Measurements from ENCODE around the gene NDST1. TPM values are rescaled to one million over a fixed set of nuclear protein-coding genes. Genes with fewer than 3 reads are reported as not detected.

Gene NDST1
- total and polyA plus RNA-seq, 2 experiments from 2014 or later = 39.1 to 129 TPM

DNA sequence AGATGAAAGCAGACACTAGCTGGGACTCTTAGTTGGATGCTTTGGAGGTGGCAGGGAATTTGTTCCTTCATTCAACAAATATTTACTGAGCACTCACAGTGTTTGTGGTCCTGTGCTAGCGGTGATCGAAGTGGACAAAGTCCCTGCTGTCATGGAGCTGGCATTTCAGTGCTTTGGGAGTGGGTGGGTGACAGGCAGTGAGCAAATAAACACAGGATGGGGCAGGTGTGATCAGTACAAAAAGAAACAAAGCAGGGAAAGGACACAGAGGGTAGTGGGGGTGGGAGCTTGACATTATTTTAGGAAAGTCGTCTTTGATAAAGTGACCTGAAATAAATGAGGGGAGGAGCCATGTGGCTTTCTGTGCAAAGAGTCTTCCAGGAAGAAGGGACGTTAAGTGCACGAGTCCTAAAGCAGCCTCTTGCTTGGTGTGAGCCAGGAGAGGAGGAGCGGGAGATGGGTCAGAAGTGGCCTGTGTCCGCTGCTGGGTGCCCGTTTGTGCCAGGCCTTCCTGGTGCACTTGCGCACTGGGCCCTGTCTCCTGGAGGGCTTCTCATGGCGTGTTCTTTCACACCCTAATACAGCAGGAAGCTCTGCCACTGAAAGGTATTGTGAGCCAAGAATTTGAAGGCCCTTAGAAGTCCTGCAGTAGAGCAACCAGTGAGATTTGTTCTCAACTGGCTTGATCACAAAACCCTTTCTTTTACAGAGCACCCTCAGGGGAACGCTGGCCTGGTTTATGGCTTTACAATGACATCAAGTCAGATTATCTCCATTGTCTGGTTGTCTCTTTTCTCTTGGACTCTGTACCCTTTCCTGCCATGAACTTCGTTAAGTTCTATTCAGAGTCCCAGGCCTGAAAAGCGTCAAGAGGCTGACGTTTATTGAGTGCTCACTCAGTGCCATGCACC is 14.8 kb downstream of the NDST1 start:
- no peak overlapping the region for H3K4me3 ChIP-seq
- TF ChIP-seq EZH2phosphoT487 (IDR thresholded peaks at IDR 0.05; ENCODE audit: insufficient read depth, low read depth) (no peak), EZH2 (IDR thresholded peaks at IDR 0.05; ENCODE audit: insufficient read depth, poor library complexity, severe bottlenecking) (no peak)
- H3K9me2 ChIP-seq (ENCODE audit: insufficient read depth) = no peaks in the 10 kb centered on the region
- peak overlapping the region; percentile 6; the same call in 1 of the 2 replicates for H3K27ac ChIP-seq
- peaks cover 43% of the 10 kb centered on the region for H3K4me1 ChIP-seq (ENCODE audit: insufficient read depth)
- H2AFZ ChIP-seq = no peak overlapping the region
- H3K9ac ChIP-seq = no peak overlapping the region
- in situ Hi-C loops (cut with MboI) = loop anchor here (5.0 kb wide), 1 partner anchor 55 kb away; no protein-coding TSS in a partner anchor
- peaks cover 99% of the 10 kb centered on the region for H3K79me2 ChIP-seq (ENCODE audit: insufficient read depth)
- peaks cover 44% of the 10 kb centered on the region for H3F3A ChIP-seq (ENCODE audit: insufficient read depth)
- H3K36me3 ChIP-seq (ENCODE audit: low read depth) = peaks cover 32% of the 10 kb centered on the region
- no peaks in the 10 kb centered on the region for H3K27me3 ChIP-seq (replicated peaks; ENCODE audit: insufficient read depth)
- H4K20me1 ChIP-seq (ENCODE audit: insufficient read depth) = no peaks in the 10 kb centered on the region
- WGBS, 2 experiments (ENCODE audit: low coverage in 1 of 2, low lambda C conversion rate in 2 of 2, missing lambda C conversion rate in 2 of 2) = 76 to 81% methylated on average over 14 of the region's 14 CpGs
- no peaks in the 10 kb centered on the region for H3K9me3 ChIP-seq (ENCODE audit: low read depth)
- no peak overlapping the region for H3K4me2 ChIP-seq (ENCODE audit: unreplicated experiment)
- no peak for DNase-seq

DNA sequence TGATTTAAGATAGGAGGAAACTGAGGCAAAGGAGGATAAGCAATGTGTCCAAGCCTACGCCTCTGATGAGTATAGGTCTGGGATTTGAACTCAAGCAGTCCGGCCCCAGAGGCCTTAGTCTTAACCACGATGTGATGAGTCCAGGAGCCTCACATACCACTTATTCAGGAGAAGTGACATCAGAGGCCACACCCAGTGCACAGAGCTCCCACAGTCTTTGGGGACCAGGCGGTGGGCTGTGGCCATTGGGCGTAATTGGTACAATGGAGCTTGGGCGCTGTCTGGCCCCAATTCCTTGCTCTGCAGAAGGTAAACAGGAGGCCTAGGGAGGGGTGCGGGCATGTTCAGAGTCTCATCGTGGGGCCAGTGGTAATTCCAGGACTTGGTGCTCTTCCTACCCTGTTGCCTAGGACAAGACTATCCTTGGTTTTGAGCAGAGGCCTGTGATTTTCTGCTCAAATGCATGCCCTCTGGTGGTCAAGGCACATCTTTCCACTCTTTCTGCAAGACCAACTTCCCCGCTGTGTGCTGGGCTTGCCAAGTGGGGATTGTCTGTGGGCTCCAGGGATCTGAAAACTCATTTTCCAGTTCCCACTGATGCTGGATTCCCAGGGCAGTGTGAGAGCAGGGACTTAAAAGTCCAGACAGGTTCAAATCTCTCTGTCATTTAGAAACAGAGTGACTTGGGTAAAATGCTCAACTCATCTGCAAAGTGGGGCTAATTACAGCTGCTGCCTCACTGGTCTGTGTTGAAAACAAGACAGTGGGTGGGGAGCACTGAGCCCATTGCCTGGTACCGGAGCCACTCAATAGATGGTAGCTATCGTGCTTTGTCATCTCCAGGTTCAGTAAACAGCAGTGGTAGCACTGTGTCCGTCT is 15.8 kb downstream of the NDST1 start:
- H2AFZ ChIP-seq = no peak overlapping the region
- no peak for TF ChIP-seq EZH2phosphoT487 (IDR thresholded peaks at IDR 0.05; ENCODE audit: insufficient read depth, low read depth)
- no peak for TF ChIP-seq EZH2 (IDR thresholded peaks at IDR 0.05; ENCODE audit: insufficient read depth, poor library complexity, severe bottlenecking)
- peak overlapping the region; percentile 6; the same call in 1 of the 2 replicates for H3K27ac ChIP-seq
- peaks cover 36% of the 10 kb centered on the region for H3F3A ChIP-seq (ENCODE audit: insufficient read depth)
- H3K9me3 ChIP-seq (ENCODE audit: low read depth) = no peaks in the 10 kb centered on the region
- H3K79me2 ChIP-seq (ENCODE audit: insufficient read depth) = peaks cover 100% of the 10 kb centered on the region
- no peaks in the 10 kb centered on the region for H3K9me2 ChIP-seq (ENCODE audit: insufficient read depth)
- H3K4me2 ChIP-seq (ENCODE audit: unreplicated experiment) = no peak overlapping the region
- DNase-seq = peak; percentile 78
- no peak overlapping the region for H3K4me3 ChIP-seq
- peak overlapping the region; percentile 15; the same call in 1 of the 2 replicates for H3K9ac ChIP-seq
- in situ Hi-C loops (cut with MboI) = loop anchor here (5.0 kb wide), 1 partner anchor 56 kb away; no protein-coding TSS in a partner anchor
- H3K27me3 ChIP-seq (replicated peaks; ENCODE audit: insufficient read depth) = no peaks in the 10 kb centered on the region
- peaks cover 38% of the 10 kb centered on the region for H3K36me3 ChIP-seq (ENCODE audit: low read depth)
- H4K20me1 ChIP-seq (ENCODE audit: insufficient read depth) = no peaks in the 10 kb centered on the region
- 69 to 70% methylated on average over 12 of the region's 12 CpGs for WGBS, 2 experiments (ENCODE audit: low coverage in 1 of 2, low lambda C conversion rate in 2 of 2, missing lambda C conversion rate in 2 of 2)
- peaks cover 36% of the 10 kb centered on the region for H3K4me1 ChIP-seq (ENCODE audit: insufficient read depth)

DNA sequence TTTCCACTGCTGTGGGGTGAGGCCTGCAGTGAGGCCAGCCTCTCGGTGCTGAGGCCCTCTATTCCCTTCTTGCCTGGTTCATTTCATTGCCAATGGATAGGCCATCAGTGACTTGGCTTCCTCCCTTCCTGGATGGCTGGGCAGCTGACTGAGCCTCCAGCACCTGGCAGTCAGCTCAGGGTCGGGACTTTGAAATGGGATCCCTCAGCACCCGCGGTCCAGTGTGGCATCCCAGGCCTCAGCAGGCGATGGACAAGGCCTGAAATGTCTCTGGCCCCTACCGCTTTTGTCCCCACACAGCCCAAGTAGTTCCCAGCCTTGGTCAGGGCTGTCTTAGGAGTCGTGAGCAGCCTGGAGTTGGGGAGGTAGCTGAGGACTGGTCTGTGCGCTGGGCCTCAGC is 17.2 kb downstream of the NDST1 start:
- H3K4me3 ChIP-seq = no peak overlapping the region
- no peaks in the 10 kb centered on the region for H3K9me2 ChIP-seq (ENCODE audit: insufficient read depth)
- no peak overlapping the region for H3K9ac ChIP-seq
- in situ Hi-C loops (cut with MboI) = no loop called here
- WGBS, 2 experiments (ENCODE audit: low coverage in 1 of 2, low lambda C conversion rate in 2 of 2, missing lambda C conversion rate in 2 of 2) = 80 to 85% methylated on average over 8 of the region's 8 CpGs
- TF ChIP-seq EZH2phosphoT487 (IDR thresholded peaks at IDR 0.05; ENCODE audit: insufficient read depth, low read depth) = no peak
- TF ChIP-seq EZH2 (IDR thresholded peaks at IDR 0.05; ENCODE audit: insufficient read depth, poor library complexity, severe bottlenecking) = no peak
- no peaks in the 10 kb centered on the region for H3K27me3 ChIP-seq (replicated peaks; ENCODE audit: insufficient read depth)
- peaks cover 28% of the 10 kb centered on the region for H3F3A ChIP-seq (ENCODE audit: insufficient read depth)
- H4K20me1 ChIP-seq (ENCODE audit: insufficient read depth) = no peaks in the 10 kb centered on the region
- no peak overlapping the region for H2AFZ ChIP-seq
- H3K4me2 ChIP-seq (ENCODE audit: unreplicated experiment) = no peak overlapping the region
- no peak for DNase-seq
- H3K9me3 ChIP-seq (ENCODE audit: low read depth) = no peaks in the 10 kb centered on the region
- peaks cover 33% of the 10 kb centered on the region for H3K4me1 ChIP-seq (ENCODE audit: insufficient read depth)
- peaks cover 100% of the 10 kb centered on the region for H3K79me2 ChIP-seq (ENCODE audit: insufficient read depth)
- H3K36me3 ChIP-seq (ENCODE audit: low read depth) = peaks cover 37% of the 10 kb centered on the region
- no peak overlapping the region for H3K27ac ChIP-seq

DNA sequence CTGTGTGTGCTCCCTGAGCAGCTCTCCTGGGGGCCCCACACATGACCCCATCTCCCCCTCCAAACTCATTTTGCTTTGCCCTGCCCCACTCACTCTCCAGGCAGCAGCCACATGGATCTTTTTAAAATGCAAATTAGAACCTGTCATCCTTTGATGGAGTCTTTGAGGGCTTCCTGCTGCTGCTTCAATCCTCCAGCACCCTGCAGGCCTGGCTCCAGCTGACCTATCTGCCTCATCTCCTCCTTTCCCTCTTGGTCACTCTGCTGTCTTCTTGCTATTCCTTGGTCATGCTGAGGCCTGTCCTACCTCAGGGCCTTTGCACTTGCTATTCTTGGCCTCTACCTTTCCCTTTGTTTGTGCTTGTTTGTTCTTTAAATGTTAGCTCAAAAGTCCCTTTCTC is 17.9 kb downstream of the NDST1 start:
- no peak for TF ChIP-seq EZH2phosphoT487 (IDR thresholded peaks at IDR 0.05; ENCODE audit: insufficient read depth, low read depth)
- TF ChIP-seq EZH2 (IDR thresholded peaks at IDR 0.05; ENCODE audit: insufficient read depth, poor library complexity, severe bottlenecking) = no peak
- Histone ChIP-seq H2AFZ (no peak overlapping the region), H3K4me2 (ENCODE audit: unreplicated experiment) (no peak overlapping the region), H3K9me3 (ENCODE audit: low read depth) (no peaks in the 10 kb centered on the region), H3K27ac (peak overlapping the region; percentile 12; the same call in 1 of the 2 replicates), H4K20me1 (ENCODE audit: insufficient read depth) (no peaks in the 10 kb centered on the region), H3K9ac (no peak overlapping the region), H3K79me2 (ENCODE audit: insufficient read depth) (peaks cover 100% of the 10 kb centered on the region), H3K36me3 (ENCODE audit: low read depth) (peaks cover 33% of the 10 kb centered on the region), H3K4me3 (no peak overlapping the region), H3F3A (ENCODE audit: insufficient read depth) (peaks cover 26% of the 10 kb centered on the region; the same call in 1 of the 2 replicates), H3K9me2 (ENCODE audit: insufficient read depth) (no peaks in the 10 kb centered on the region), H3K4me1 (ENCODE audit: insufficient read depth) (peaks cover 33% of the 10 kb centered on the region), H3K27me3 (replicated peaks; ENCODE audit: insufficient read depth) (no peaks in the 10 kb centered on the region)
- in situ Hi-C loops (cut with MboI) = no loop called here
- no peak for DNase-seq

All from GM23248 (cell line).